ENCODE data around the gene CCDC91.

DNA sequence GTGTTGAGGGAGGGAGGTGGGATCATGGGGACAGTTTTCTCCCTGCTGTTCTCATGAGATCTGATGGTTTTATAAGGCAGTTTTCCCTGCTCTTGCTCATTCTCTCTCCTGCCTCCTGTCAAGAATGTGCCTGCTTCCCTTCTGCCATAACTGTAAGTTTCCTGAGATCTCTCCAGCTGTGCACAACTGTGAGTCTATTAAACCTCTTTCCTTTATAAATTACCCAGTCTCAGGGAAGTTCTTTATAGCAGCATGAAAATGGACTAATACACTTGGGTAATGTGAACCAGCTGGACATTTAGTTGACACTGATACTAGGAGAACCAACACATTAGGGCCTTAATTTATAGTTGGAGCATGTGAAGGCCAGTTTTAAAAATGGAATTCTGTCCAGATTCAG, 12.4 kb upstream of the CCDC91 start:
- TF ChIP-seq POLR2A (IDR thresholded peaks at IDR 0.05), result no peak
- TF ChIP-seq, protein P1, sequence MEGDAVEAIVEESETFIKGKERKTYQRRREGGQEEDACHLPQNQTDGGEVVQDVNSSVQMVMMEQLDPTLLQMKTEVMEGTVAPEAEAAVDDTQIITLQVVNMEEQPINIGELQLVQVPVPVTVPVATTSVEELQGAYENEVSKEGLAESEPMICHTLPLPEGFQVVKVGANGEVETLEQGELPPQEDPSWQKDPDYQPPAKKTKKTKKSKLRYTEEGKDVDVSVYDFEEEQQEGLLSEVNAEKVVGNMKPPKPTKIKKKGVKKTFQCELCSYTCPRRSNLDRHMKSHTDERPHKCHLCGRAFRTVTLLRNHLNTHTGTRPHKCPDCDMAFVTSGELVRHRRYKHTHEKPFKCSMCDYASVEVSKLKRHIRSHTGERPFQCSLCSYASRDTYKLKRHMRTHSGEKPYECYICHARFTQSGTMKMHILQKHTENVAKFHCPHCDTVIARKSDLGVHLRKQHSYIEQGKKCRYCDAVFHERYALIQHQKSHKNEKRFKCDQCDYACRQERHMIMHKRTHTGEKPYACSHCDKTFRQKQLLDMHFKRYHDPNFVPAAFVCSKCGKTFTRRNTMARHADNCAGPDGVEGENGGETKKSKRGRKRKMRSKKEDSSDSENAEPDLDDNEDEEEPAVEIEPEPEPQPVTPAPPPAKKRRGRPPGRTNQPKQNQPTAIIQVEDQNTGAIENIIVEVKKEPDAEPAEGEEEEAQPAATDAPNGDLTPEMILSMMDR (IDR thresholded peaks at IDR 0.05), result no peak
- no peak for TF ChIP-seq POLR2AphosphoS5 (IDR thresholded peaks at IDR 0.05; ENCODE audit: insufficient read depth in 1 of 2, low read depth in 1 of 2)

Data from vagina (tissue), 2 donors.